SK-N-SH (cell line): ENCODE measurements around the gene ARHGAP15. TPM values are rescaled to one million over a fixed set of nuclear protein-coding genes. Genes with fewer than 3 reads are reported as not detected.

Experiments
- CTCF ChIA-PET: fragments of 300-600, 350-600 bp; formaldehyde crosslinking; extraction: SDS; loops from one replicate; lab custom pipeline; 2021; lab: Yijun Ruan, JAX
- POLR2A ChIA-PET: fragments of 350-600 bp; sonication (Branson Sonifier 250); formaldehyde crosslinking; extraction: SDS; loops from one replicate; lab custom pipeline; 2020; ENCODE audit warnings: antibody characterized with exemption, inconsistent platforms; lab: Yijun Ruan, JAX
- DNase-seq: peaks from one replicate; pipeline ENCODE4 v3.0.0; 2012
- H2AFZ ChIP-seq: fragments of 200-600 bp; sonication (generic); 2 replicates; pipeline ENCODE4 v1.8.1; 2016; ENCODE audit warnings: antibody characterized with exemption, mild to moderate bottlenecking, low read depth
- H3F3A ChIP-seq: fragments of 200-600 bp; sonication (generic); replicated peaks from 2 replicates; pipeline ENCODE3; 2016; ENCODE audit warnings: antibody characterized with exemption, mild to moderate bottlenecking; ENCODE audit not compliant: insufficient read depth
- H3K27ac ChIP-seq, 2 experiments: fragments of 200-500 bp in 1 of 2; fragments of 200-600 bp in 1 of 2; sonication (Bioruptor generic) in 1 of 2; sonication (generic), shearing (Covaris generic) in 1 of 2; 2 replicates each; pipeline versions ENCODE4 v1.5.1 to v1.6.1; 2014 to 2016; ENCODE audit warnings: low read depth in 2 of 2, inconsistent platforms in 1 of 2, low read length in 1 of 2, mild to moderate bottlenecking in 1 of 2, mixed read lengths in 1 of 2
- H3K27me3 ChIP-seq: fragments of 200-600 bp; sonication (generic), shearing (Covaris generic); 2 replicates; pipeline ENCODE4 v1.6.1; 2016; ENCODE audit warnings: mixed run types; ENCODE audit not compliant: insufficient read depth
- H3K36me3 ChIP-seq, 2 experiments: fragments of 200-500 bp in 1 of 2; fragments of 200-600 bp in 1 of 2; sonication (Bioruptor generic) in 1 of 2; sonication (generic) in 1 of 2; replicated peaks in 1 of 2; 2 replicates each; pipeline versions ENCODE3 to v1.5.1; 2014 to 2016; ENCODE audit warnings: low read length in 1 of 2, mild to moderate bottlenecking in 1 of 2; ENCODE audit not compliant: insufficient read depth in 2 of 2, control insufficient read depth in 1 of 2
- H3K4me1 ChIP-seq, 2 experiments: fragments of 200-500 bp in 1 of 2; fragments of 200-600 bp in 1 of 2; sonication (Bioruptor generic) in 1 of 2; sonication (generic), shearing (Covaris generic) in 1 of 2; 2 replicates each; pipeline versions ENCODE4 v1.5.1 to v1.6.1; 2014 to 2016; ENCODE audit warnings: low read depth in 1 of 2, low read length in 1 of 2, mixed run types in 1 of 2; ENCODE audit not compliant: insufficient read depth in 2 of 2, control insufficient read depth in 1 of 2
- H3K4me2 ChIP-seq: fragments of 200-600 bp; sonication (generic), shearing (Covaris generic); 2 replicates; pipeline ENCODE4 v1.6.1; 2017; ENCODE audit warnings: mixed run types
- H3K4me3 ChIP-seq, 2 experiments: fragments of 200-500 bp in 1 of 2; fragments of 200-600 bp in 1 of 2; sonication (Bioruptor generic) in 1 of 2; sonication (generic), shearing (Covaris generic) in 1 of 2; 2 replicates each; pipeline versions ENCODE4 v1.5.1 to v1.8.1; 2014 to 2016; ENCODE audit warnings: low read depth in 2 of 2, inconsistent platforms in 1 of 2, low read length in 1 of 2, mild to moderate bottlenecking in 1 of 2, mixed read lengths in 1 of 2, moderate library complexity in 1 of 2
- H3K79me2 ChIP-seq: fragments of 200-600 bp; sonication (generic); 2 replicates; pipeline ENCODE4 v1.8.1; 2017; ENCODE audit warnings: mild to moderate bottlenecking; ENCODE audit not compliant: insufficient read depth
- H3K9ac ChIP-seq: fragments of 200-600 bp; sonication (generic); 2 replicates; pipeline ENCODE4 v1.6.1; 2017; ENCODE audit warnings: mixed run types
- H3K9me2 ChIP-seq: fragments of 200-600 bp; sonication (generic); 2 replicates; pipeline ENCODE4 v1.6.1; 2017; ENCODE audit warnings: mixed run types
- H3K9me3 ChIP-seq: fragments of 200-600 bp; sonication (generic); 2 replicates; pipeline ENCODE4 v1.6.1; 2017; ENCODE audit warnings: mixed run types, mild to moderate bottlenecking, moderate library complexity
- H4K20me1 ChIP-seq: fragments of 200-600 bp; sonication (generic); 2 replicates; pipeline ENCODE4 v1.6.1; 2017; ENCODE audit warnings: mild to moderate bottlenecking, mixed run types; ENCODE audit not compliant: insufficient read depth
- CHD2 ChIP-seq: fragments of 150-350 bp; IDR thresholded peaks from 2 replicates; pipeline ENCODE4 v1.6.1; 2018; ENCODE audit warnings: low read length; ENCODE audit not compliant: partially characterized antibody
- CTCF ChIP-seq: fragments of 200-600 bp; sonication (generic); IDR thresholded peaks from 2 replicates; pipeline ENCODE4 v1.6.1; 2017; ENCODE audit warnings: antibody characterized with exemption, mild to moderate bottlenecking, moderate library complexity
- ELF1 ChIP-seq: IDR thresholded peaks from 2 replicates; pipeline ENCODE4 v1.4.0; 2012
- FOSL2 ChIP-seq: IDR thresholded peaks from 2 replicates; pipeline ENCODE4 v1.4.0; 2012; ENCODE audit warnings: low read depth, mild to moderate bottlenecking, moderate library complexity, borderline replicate concordance
- FOXJ3 ChIP-seq: sonication (generic); formaldehyde crosslinking; IDR thresholded peaks from 2 replicates; pipeline ENCODE4 v1.5.1; 2020; ENCODE audit warnings: mild to moderate bottlenecking, missing genetic modification reagents
- FOXM1 ChIP-seq: IDR thresholded peaks from 2 replicates; pipeline ENCODE4 v1.4.0; 2012; ENCODE audit warnings: low read depth, mild to moderate bottlenecking
- IRF3 ChIP-seq: fragments of 150-350 bp; IDR thresholded peaks from 2 replicates; pipeline ENCODE4 v1.6.1; 2016; ENCODE audit warnings: mild to moderate bottlenecking, low read depth, low read length
- MEF2A ChIP-seq: IDR thresholded peaks from 2 replicates; pipeline ENCODE4 v1.4.0; 2012; ENCODE audit warnings: low read depth, borderline replicate concordance
- NRF1 ChIP-seq: IDR thresholded peaks from 2 replicates; pipeline ENCODE4 v1.6.1; 2012; ENCODE audit warnings: low read depth, mild to moderate bottlenecking, low read length
- POLR2AphosphoS5 ChIP-seq: IDR thresholded peaks from 2 replicates; pipeline ENCODE4 v1.6.1; 2012; ENCODE audit warnings: low read depth, low read length
- RCOR1 ChIP-seq: fragments of 150-350 bp; IDR thresholded peaks from 2 replicates; pipeline ENCODE4 v1.6.1; 2017; ENCODE audit warnings: antibody characterized with exemption, low read length
- REST ChIP-seq: IDR thresholded peaks from 2 replicates; pipeline ENCODE4 v1.6.1; 2012; ENCODE audit warnings: mild to moderate bottlenecking, low read depth, low read length, moderate library complexity
- RFX5 ChIP-seq: IDR thresholded peaks from 2 replicates; pipeline ENCODE4 v1.6.1; 2012; ENCODE audit warnings: mild to moderate bottlenecking, improper control_type of control experiment, low read length
- SMC3 ChIP-seq: IDR thresholded peaks from 2 replicates; pipeline ENCODE4 v1.6.1; 2012; ENCODE audit warnings: low read depth, low read length, improper control_type of control experiment
- TAF1 ChIP-seq: IDR thresholded peaks from 2 replicates; pipeline ENCODE4 v1.6.1; 2012; ENCODE audit warnings: low read depth, mild to moderate bottlenecking, low read length, moderate library complexity, borderline replicate concordance
- TCF12 ChIP-seq: IDR thresholded peaks from 2 replicates; pipeline ENCODE4 v1.4.0; 2012
- USF2 ChIP-seq: fragments of 150-350 bp; IDR thresholded peaks from 2 replicates; pipeline ENCODE4 v1.6.1; 2017; ENCODE audit warnings: antibody characterized with exemption, low read length, low read depth, borderline replicate concordance
- WGBS: methylation state at CpG from one replicate; pipeline ENCODE4 v1.1.6; 2017; ENCODE audit warnings: low lambda C conversion rate; 5-methylcytosine and 5-hydroxymethylcytosine counted together
- polyA plus RNA-seq, 3 experiments: library from polyadenylated mRNA; depleted of rRNA; stranded (reverse); fragments of >200 nt; gene quantifications; 2 replicates each; pipeline ENCODE4 v1.2.3, GENCODE V29; 2012
- TF ChIP-seq, protein P1 (sequence below): IDR thresholded peaks from 2 replicates; pipeline ENCODE4 v1.4.0; 2012; ENCODE audit warnings: low read depth, borderline replicate concordance

Gene ARHGAP15
- polyA plus RNA-seq, 1 of the 3 experiments (the other 2 are of a cell fraction): not detected

GRCh38 chr2:143087033-143087432 is 42.2 kb upstream of the ARHGAP15 start:
- no peaks in the 10 kb centered on the region for H4K20me1 ChIP-seq
- H3K4me3 ChIP-seq: no peak overlapping the region
- no peaks in the 10 kb centered on the region for H3F3A ChIP-seq
- no peak overlapping the region for H2AFZ ChIP-seq
- DNase-seq: no peak
- no peaks in the 10 kb centered on the region for H3K9me3 ChIP-seq
- no peak for TF ChIP-seq TCF12
- TF ChIP-seq SMC3: no peak
- no peak for TF ChIP-seq USF2
- no peak for TF ChIP-seq POLR2AphosphoS5
- no peak for TF ChIP-seq IRF3
- TF ChIP-seq CHD2: no peak
- TF ChIP-seq FOSL2: no peak
- TF ChIP-seq REST: no peak
- TF ChIP-seq RCOR1: no peak
- no peak for TF ChIP-seq ELF1
- TF ChIP-seq TAF1: no peak
- no peak for TF ChIP-seq MEF2A
- TF ChIP-seq RFX5: no peak
- no peak for TF ChIP-seq FOXM1
- no peak for TF ChIP-seq NRF1
- TF ChIP-seq, protein P1, sequence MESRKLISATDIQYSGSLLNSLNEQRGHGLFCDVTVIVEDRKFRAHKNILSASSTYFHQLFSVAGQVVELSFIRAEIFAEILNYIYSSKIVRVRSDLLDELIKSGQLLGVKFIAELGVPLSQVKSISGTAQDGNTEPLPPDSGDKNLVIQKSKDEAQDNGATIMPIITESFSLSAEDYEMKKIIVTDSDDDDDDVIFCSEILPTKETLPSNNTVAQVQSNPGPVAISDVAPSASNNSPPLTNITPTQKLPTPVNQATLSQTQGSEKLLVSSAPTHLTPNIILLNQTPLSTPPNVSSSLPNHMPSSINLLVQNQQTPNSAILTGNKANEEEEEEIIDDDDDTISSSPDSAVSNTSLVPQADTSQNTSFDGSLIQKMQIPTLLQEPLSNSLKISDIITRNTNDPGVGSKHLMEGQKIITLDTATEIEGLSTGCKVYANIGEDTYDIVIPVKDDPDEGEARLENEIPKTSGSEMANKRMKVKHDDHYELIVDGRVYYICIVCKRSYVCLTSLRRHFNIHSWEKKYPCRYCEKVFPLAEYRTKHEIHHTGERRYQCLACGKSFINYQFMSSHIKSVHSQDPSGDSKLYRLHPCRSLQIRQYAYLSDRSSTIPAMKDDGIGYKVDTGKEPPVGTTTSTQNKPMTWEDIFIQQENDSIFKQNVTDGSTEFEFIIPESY: no peak
- TF ChIP-seq FOXJ3 (CRISPR knock-in tag): no peak
- TF ChIP-seq CTCF: no peak
- no peak overlapping the region for H3K4me2 ChIP-seq
- POLR2A ChIA-PET: no interaction called here
- 57% methylated on average over 1 of the region's 1 CpG for WGBS
- peaks cover 0 to 5% of the 10 kb centered on the region in 2 experiments; a peak in 1 of 4 replicates for H3K4me1 ChIP-seq
- H3K9ac ChIP-seq: no peak overlapping the region
- CTCF ChIA-PET: interaction anchor here (0.7 kb wide), 1 partner anchor 268 kb away, joined by 3 read pairs; no protein-coding TSS in a partner anchor
- H3K27ac ChIP-seq: no peak overlapping the region
- H3K9me2 ChIP-seq: no peaks in the 10 kb centered on the region
- H3K79me2 ChIP-seq: no peaks in the 10 kb centered on the region
- H3K27me3 ChIP-seq: no peaks in the 10 kb centered on the region
- H3K36me3 ChIP-seq: no peaks in the 10 kb centered on the region
